NB4 (cell line): ENCODE results near the gene RETREG2.

Experiments
- DNase-seq: peaks from one replicate; pipeline ENCODE4 v3.0.0; 2010; ENCODE audit warnings: low read depth
- H3K4me3 ChIP-seq: one replicate; pipeline ENCODE4 v1.5.1; 2011; ENCODE audit warnings: mild to moderate bottlenecking, low read depth, low read length, moderate library complexity
- MYC ChIP-seq: IDR thresholded peaks from 2 replicates; pipeline ENCODE4 v1.6.1; 2011; ENCODE audit warnings: low read depth, low read length
- POLR2A ChIP-seq: IDR thresholded peaks from 2 replicates; pipeline ENCODE4 v1.6.1; 2011; ENCODE audit warnings: mild to moderate bottlenecking; ENCODE audit not compliant: insufficient read length; ENCODE audit errors: extremely low read depth
- TF ChIP-seq, protein P1 (sequence below): IDR thresholded peaks from one replicate; pipeline ENCODE4 v1.5.1; 2012; ENCODE audit warnings: low read depth, low read length
- TF ChIP-seq, protein P2 (sequence below): IDR thresholded peaks from 2 replicates; pipeline ENCODE4 v1.6.1; 2011; ENCODE audit warnings: low read depth, low read length

Gene RETREG2

DNA sequence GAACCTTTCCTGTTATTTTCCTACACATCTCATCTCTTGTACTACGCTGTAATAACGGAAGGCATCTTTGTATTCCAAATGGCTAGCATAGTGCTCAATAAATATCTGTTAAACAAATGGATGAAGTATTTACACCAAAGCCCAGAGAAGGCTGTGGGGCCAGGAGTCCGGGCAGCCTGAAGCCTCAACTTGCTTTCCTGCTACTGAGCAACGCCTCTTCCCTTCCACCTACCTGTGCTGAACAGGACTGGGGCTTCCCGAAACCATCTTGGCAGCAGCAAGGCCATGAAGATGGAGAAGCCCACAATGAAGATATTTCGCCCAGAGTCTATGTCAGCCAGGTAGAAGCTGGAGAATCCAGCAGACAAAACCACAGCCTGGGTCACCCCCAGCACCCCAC, 14.9 kb upstream of the RETREG2 start:
- DNase-seq = no peak
- no peak overlapping the region for H3K4me3 ChIP-seq
- no peak for TF ChIP-seq MYC
- TF ChIP-seq, protein P1, sequence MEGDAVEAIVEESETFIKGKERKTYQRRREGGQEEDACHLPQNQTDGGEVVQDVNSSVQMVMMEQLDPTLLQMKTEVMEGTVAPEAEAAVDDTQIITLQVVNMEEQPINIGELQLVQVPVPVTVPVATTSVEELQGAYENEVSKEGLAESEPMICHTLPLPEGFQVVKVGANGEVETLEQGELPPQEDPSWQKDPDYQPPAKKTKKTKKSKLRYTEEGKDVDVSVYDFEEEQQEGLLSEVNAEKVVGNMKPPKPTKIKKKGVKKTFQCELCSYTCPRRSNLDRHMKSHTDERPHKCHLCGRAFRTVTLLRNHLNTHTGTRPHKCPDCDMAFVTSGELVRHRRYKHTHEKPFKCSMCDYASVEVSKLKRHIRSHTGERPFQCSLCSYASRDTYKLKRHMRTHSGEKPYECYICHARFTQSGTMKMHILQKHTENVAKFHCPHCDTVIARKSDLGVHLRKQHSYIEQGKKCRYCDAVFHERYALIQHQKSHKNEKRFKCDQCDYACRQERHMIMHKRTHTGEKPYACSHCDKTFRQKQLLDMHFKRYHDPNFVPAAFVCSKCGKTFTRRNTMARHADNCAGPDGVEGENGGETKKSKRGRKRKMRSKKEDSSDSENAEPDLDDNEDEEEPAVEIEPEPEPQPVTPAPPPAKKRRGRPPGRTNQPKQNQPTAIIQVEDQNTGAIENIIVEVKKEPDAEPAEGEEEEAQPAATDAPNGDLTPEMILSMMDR = no peak
- no peak for TF ChIP-seq POLR2A
- TF ChIP-seq, protein P2, sequence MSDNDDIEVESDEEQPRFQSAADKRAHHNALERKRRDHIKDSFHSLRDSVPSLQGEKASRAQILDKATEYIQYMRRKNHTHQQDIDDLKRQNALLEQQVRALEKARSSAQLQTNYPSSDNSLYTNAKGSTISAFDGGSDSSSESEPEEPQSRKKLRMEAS = no peak

DNA sequence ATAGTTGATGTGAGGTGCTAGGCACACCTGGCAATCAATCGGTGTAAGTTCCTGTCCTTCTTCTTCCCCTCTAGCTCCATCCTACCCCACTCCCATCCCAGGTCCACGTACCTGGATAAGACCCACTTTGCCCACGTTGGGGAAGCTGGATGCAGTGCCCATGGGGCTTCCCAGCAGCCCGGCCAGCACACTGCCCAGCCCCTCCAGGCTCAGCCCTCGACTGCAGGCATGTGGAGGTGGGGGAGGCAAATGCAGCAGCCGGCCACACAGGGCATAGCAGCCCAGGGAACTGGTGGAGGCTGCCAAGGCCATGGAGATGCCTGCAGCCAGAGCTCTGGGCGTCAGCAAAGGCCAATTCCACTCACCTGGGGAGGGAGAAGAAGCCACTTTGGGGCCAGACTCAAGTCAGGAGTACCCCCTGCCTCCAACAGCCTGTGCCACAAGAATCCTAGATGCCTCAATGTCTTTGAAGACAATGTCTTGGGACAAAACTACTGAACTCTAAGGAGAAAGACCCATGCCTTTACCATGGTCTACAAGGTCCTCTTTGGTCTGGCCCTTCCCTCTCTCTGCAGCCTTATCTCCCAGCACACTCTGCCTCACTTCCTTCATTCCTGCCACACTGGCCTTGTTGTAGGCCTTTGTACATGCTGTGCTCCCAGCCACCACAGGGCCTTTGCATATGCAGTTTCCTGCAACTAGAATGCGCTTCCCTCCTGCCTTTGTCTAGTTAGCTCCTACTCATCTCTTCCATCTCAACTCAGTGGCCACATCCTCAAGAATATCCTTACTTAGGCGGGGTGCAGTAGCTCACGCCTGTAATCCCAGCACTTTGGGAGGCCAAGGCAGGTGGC, 12.8 kb upstream of the RETREG2 start:
- no peak for DNase-seq
- TF ChIP-seq, protein P2 = no peak
- TF ChIP-seq, protein P1 = no peak
- TF ChIP-seq POLR2A (no peak), MYC (no peak)
- no peak overlapping the region for H3K4me3 ChIP-seq

DNA sequence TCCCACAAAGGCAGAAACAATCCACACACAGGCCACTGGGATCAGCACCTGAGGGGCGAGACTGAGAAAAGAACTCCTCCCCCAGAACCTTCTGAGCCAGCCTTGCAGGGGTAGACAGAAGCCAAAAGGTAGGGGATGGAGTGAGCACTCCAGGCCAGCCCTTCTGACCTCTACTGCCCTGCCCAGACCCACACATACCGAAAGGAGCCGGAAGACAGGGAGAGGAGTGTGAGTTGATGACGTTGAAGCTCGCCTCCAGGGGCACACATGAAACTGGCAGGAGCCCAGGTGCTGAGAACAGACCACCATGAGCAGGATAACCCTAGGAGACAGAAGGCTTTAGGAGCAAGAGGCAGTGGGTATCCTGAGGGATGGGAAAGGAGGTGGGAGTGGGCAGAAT, 10.1 kb upstream of the RETREG2 start:
- no peak for DNase-seq
- no peak overlapping the region for H3K4me3 ChIP-seq
- TF ChIP-seq MYC = no peak
- no peak for TF ChIP-seq POLR2A
- TF ChIP-seq, protein P1 = no peak
- TF ChIP-seq, protein P2 = no peak

DNA sequence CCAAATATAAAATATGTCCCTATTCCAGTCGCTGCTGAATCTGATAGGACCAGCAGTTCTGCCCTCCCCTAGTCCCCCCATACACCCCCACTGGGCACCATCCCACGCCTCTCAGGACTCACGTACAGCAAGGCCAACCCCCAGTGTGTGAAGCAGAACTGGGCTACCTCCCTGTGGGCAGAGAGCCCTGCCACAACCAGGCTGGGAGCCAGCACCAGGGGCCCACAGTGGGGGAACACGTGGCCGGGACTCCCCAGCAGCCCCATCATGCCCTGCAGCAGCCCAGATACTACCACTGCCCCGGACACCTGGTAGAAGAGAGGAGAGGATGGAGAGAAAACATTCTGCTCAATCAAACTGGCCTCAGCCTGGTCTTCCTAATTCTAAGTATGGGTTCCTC, 9.5 kb upstream of the RETREG2 start:
- DNase-seq = no peak
- TF ChIP-seq, protein P1 = no peak
- no peak for TF ChIP-seq MYC
- TF ChIP-seq POLR2A = no peak
- TF ChIP-seq, protein P2 = no peak

DNA sequence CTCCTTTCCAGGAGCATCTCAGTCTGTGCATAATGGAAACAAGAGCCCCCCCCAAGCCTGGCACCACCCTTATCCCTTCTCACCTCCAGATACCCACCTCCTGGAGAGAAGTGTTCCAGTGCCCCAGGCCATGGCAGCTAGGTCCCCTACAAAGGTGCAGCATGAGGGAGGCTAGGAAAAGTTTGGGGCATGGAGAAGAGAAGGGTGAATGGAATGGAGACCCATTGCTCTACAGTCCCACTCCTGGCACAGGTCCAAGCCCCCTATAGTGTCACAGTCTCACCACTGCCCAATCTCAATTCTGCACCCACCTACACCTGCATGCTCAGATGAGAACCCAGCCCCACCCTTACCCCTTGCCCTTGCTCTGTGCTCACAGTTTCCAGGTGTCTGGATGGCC, 9.1 kb upstream of the RETREG2 start:
- no peak overlapping the region for H3K4me3 ChIP-seq
- no peak for DNase-seq
- TF ChIP-seq, protein P1 = no peak
- TF ChIP-seq POLR2A (no peak), MYC (no peak)
- TF ChIP-seq, protein P2 = no peak

More for the DNA sequence above, 9.5 kb upstream of the RETREG2 start:
- H3K4me3 ChIP-seq = no peak overlapping the region
